ENCODE results near the gene CYP3A4. TPM values are rescaled to one million over a fixed set of nuclear protein-coding genes. Genes with fewer than 3 reads are reported as not detected.

Gene CYP3A4
- total and polyA plus RNA-seq, 2 donors from 2014 or later = 0.37 TPM; not detected in 1

- DNase-seq (no peak), FAIRE-seq (no peak)
- TF ChIP-seq CTCF (IDR thresholded peaks at IDR 0.05; ENCODE audit: borderline replicate concordance, extremely low read depth, insufficient read depth) = no peak
- H3K9me3 ChIP-seq (ENCODE audit: control insufficient read depth in 2 of 3, insufficient read depth in 1 of 3, low read length in 3 of 3) = no peaks in the 10 kb centered on the region
- intact Hi-C loops (cut with DNase I) = no loop called here
- H3K36me3 ChIP-seq (ENCODE audit: control insufficient read depth in 2 of 3, insufficient read depth in 3 of 3, low read length in 3 of 3) = no peaks in the 10 kb centered on the region
- H3K9ac ChIP-seq (ENCODE audit: low read length in 3 of 3) = no peak overlapping the region
- no peak overlapping the region for H3K27ac ChIP-seq (ENCODE audit: low read depth in 2 of 2, low read length in 2 of 2)
- H3K4me3 ChIP-seq (ENCODE audit: low read length in 3 of 3) = no peak overlapping the region
- H3K4me1 ChIP-seq (ENCODE audit: control insufficient read depth in 2 of 3, insufficient read depth in 2 of 3, low read depth in 1 of 3, low read length in 3 of 3) = no peaks in the 10 kb centered on the region
- no peaks in the 10 kb centered on the region for H3K27me3 ChIP-seq (ENCODE audit: control insufficient read depth, insufficient read depth, low read length)
These were observed 42.6 kb downstream of the CYP3A4 start for GRCh38 chr7:99741441-99741795.

GRCh38 chr7:99740573-99741440 lies 43.2 kb downstream of the CYP3A4 start:
- Histone ChIP-seq H3K4me3 (ENCODE audit: low read length in 3 of 3) (no peak overlapping the region), H3K27ac (ENCODE audit: low read depth in 2 of 2, low read length in 2 of 2) (no peak overlapping the region), H3K9me3 (ENCODE audit: control insufficient read depth in 2 of 3, insufficient read depth in 1 of 3, low read length in 3 of 3) (no peaks in the 10 kb centered on the region), H3K9ac (ENCODE audit: low read length in 3 of 3) (no peak overlapping the region), H3K4me1 (ENCODE audit: control insufficient read depth in 2 of 3, insufficient read depth in 2 of 3, low read depth in 1 of 3, low read length in 3 of 3) (no peaks in the 10 kb centered on the region), H3K27me3 (ENCODE audit: control insufficient read depth, insufficient read depth, low read length) (no peaks in the 10 kb centered on the region), H3K36me3 (ENCODE audit: control insufficient read depth in 2 of 3, insufficient read depth in 3 of 3, low read length in 3 of 3) (no peaks in the 10 kb centered on the region)
- no peak for FAIRE-seq
- no peak for TF ChIP-seq CTCF (IDR thresholded peaks at IDR 0.05; ENCODE audit: borderline replicate concordance, extremely low read depth, insufficient read depth)
- DNase-seq = no peak
- intact Hi-C loops (cut with DNase I) = no loop called here

- Histone ChIP-seq H3K9ac (ENCODE audit: low read length in 3 of 3) (no peak overlapping the region), H3K36me3 (ENCODE audit: control insufficient read depth in 2 of 3, insufficient read depth in 3 of 3, low read length in 3 of 3) (no peaks in the 10 kb centered on the region)
These were observed 44.0 kb downstream of the CYP3A4 start for GRCh38 chr7:99739699-99740572.

More at GRCh38 chr7:99739699-99740572, 44.0 kb downstream of the CYP3A4 start:
- H3K9me3 ChIP-seq (ENCODE audit: control insufficient read depth in 2 of 3, insufficient read depth in 1 of 3, low read length in 3 of 3) = no peaks in the 10 kb centered on the region
- no peaks in the 10 kb centered on the region for H3K4me1 ChIP-seq (ENCODE audit: control insufficient read depth in 2 of 3, insufficient read depth in 2 of 3, low read depth in 1 of 3, low read length in 3 of 3)
- no peak for TF ChIP-seq CTCF (IDR thresholded peaks at IDR 0.05; ENCODE audit: borderline replicate concordance, extremely low read depth, insufficient read depth)
- no peaks in the 10 kb centered on the region for H3K27me3 ChIP-seq (ENCODE audit: control insufficient read depth, insufficient read depth, low read length)
- no peak for DNase-seq
- no peak overlapping the region for H3K27ac ChIP-seq (ENCODE audit: low read depth in 2 of 2, low read length in 2 of 2)
- intact Hi-C loops (cut with DNase I) = no loop called here
- FAIRE-seq = no peak
- no peak overlapping the region for H3K4me3 ChIP-seq (ENCODE audit: low read length in 3 of 3)
